Epithelial cell of proximal tubule (primary cell): Measurements from ENCODE around the gene POLD2. TPM values are rescaled to one million over a fixed set of nuclear protein-coding genes. Genes with fewer than 3 reads are reported as not detected.
A peak's percentile ranks its signal among the peaks of the same experiment; 100 is the strongest.
"Not testable (repeated sequence)": the region's sequence is repeated elsewhere in the genome, so short reads cannot be mapped to it uniquely, and the experiment has no call there.

Experiments used
- DNase-seq: peaks from one replicate; pipeline ENCODE4 v3.0.0-alpha.2; 2011; ENCODE audit warnings: low read depth
- H3K4me3 ChIP-seq: 2 replicates; pipeline ENCODE4 v1.5.1; 2011; ENCODE audit warnings: low read depth, mild to moderate bottlenecking, low read length
- total RNA-seq: library from RNA; depleted of rRNA; stranded (reverse); fragments of >200 nt; gene quantifications from 2 replicates; pipeline ENCODE4 v1.2.3, GENCODE V29; 2015
- TF ChIP-seq, protein P1 (sequence below): conservative IDR thresholded peaks from 2 replicates; pipeline ENCODE4 v1.5.1; 2012; ENCODE audit warnings: low read depth, mild to moderate bottlenecking, low read length

POLD2 gene
- total RNA-seq, 1 donor from 2014 or later = 92.7 TPM

DNA sequence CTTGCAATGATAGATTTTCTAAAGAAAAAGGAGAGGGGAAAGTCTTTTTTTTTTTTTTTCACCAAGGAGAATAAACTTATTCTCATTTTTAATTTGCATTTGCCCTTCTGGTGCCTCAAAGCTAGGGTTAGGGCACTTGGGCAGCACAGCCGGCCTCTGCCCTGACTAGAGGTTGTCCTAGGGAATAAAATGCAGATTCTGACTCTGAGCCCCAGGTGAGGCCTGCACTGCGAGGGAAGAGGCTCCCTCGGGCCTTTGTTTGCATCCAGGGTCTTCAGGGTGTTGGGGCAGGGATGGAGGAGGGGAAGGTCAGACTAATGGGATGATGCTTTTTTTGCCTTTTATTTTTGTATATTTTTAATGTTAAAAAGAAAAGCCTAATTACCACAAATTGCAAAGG is 9.9 kb upstream of the POLD2 start:
- TF ChIP-seq, protein P1, sequence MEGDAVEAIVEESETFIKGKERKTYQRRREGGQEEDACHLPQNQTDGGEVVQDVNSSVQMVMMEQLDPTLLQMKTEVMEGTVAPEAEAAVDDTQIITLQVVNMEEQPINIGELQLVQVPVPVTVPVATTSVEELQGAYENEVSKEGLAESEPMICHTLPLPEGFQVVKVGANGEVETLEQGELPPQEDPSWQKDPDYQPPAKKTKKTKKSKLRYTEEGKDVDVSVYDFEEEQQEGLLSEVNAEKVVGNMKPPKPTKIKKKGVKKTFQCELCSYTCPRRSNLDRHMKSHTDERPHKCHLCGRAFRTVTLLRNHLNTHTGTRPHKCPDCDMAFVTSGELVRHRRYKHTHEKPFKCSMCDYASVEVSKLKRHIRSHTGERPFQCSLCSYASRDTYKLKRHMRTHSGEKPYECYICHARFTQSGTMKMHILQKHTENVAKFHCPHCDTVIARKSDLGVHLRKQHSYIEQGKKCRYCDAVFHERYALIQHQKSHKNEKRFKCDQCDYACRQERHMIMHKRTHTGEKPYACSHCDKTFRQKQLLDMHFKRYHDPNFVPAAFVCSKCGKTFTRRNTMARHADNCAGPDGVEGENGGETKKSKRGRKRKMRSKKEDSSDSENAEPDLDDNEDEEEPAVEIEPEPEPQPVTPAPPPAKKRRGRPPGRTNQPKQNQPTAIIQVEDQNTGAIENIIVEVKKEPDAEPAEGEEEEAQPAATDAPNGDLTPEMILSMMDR = no peak
- no peak for DNase-seq
- H3K4me3 ChIP-seq = no peak overlapping the region

DNA sequence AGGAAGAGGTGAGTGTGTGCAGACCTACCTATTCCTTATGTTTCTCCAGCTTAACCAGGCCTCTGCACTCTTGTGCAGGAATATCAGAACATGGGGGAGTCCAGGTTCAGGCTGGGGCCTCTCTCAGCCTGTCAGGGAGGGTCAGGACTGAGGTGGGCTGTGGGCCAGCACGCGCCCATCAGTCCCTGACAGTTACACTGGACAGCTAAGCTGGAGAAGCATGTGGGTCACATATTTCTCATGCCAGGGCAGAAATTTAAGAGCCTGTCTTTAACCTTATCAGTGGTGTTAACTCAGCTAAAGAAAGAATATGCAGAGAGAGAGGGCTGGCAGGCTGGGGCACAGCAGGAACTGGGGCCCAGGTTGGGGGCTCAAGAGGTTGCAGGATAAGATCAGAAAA is 8.7 kb upstream of the POLD2 start:
- no peak for DNase-seq
- TF ChIP-seq, protein P1 = no peak
- H3K4me3 ChIP-seq = no peak overlapping the region

DNA sequence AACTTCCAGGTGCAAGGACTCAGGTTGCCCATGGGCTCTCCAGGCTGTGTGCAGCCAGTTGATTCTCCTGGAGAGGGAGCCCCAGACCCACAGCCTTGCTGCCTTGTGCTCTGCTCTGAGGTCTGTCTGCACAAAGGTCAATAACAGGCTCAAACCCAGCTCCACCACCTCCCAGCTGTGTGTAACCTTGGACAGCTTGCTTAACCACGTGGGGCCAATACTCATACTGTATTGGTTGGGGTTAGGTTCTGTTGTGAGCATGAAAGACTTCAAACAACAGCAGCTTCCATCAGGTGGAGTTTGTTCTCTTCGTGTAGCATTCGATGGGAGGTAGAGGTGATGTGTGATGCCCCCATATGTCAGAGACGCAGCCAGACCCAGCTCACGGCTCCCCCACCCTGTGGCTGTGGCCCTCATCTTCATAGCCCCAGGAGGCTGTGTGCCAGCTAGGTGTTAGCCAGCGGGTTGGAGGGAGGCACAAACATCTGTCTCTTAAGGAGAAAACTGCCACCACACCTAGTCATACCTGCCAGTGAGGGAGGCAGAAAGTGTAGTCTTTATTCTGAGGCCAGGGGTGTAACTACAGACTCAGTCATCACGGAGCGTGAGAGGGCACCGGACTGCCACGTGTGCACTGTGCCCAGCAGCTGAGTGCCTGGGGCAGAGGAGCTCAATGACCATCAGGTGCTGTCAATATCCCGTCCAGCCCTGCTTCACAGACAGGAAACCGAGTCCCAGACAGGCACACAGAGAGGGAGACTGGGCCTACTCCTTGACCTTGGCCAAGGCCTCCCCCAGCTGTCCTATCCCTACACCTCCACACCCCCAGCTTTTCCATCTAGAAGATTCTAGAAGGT is 8.1 kb upstream of the POLD2 start:
- TF ChIP-seq, protein P1 = peak; percentile 71
- no peak for DNase-seq
- H3K4me3 ChIP-seq = no peak overlapping the region

DNA sequence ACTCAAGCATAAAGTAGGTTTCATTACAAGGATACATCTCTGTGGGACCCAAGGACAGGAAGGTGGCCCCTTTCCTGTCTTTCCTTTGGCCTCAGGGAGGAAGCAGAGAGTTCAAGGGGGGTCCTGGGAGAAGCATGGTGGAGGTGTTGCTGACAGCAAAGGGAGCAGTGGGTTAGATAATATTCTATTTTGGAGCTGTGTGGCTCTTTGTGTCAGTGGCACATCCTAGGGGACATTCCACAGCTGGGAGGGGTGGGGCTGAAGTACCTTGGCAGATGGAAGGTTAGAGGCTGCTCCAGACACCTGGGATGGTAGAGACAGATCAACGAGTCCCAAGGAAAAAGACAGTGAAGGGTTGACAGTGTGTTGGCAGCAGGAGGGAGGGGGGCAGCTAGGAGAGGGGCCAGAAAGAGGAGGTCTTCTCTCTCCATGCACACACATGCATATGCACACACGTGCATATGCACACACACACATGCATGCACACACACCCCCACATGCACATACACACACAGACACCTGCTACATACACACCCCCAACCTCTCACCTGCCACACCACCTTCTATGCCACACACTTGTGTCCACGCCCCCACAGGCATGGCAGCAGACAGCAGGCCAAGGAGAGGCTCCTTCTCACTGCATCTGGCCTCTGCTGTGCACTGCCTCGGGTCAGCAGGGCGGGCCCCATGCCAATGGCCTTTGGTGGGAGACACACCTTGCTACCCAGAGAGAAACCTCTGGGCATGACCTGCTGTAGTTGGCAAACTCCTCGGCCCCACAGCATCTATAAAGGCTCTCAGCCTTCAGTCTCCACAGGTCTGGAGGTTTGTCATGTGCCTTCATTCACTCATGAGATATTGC is 5.6 kb upstream of the POLD2 start:
- no peak for DNase-seq
- H3K4me3 ChIP-seq = no peak overlapping the region
- TF ChIP-seq, protein P1 = no peak

DNA sequence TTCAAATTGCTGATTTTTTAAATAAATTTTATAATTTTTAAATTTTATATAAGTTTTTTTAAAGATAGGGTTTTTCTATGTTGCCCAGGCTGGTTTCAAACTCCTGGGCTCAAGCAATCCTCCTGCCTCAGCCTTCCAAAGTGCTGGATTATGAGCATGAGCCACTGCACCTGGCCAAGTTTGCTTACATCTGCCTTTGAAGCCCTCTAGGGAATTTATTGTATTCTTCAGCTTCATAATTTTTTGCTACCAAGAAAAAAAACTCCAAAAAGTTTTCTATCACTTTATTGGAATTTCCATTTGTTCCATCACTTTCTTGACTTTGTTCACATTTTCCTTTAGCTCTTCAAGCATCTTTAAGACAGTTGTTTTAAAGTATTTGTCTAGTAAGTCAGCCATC is 3.8 kb upstream of the POLD2 start:
- TF ChIP-seq, protein P1 = no peak
- H3K4me3 ChIP-seq = no peak overlapping the region
- DNase-seq = no peak

DNA sequence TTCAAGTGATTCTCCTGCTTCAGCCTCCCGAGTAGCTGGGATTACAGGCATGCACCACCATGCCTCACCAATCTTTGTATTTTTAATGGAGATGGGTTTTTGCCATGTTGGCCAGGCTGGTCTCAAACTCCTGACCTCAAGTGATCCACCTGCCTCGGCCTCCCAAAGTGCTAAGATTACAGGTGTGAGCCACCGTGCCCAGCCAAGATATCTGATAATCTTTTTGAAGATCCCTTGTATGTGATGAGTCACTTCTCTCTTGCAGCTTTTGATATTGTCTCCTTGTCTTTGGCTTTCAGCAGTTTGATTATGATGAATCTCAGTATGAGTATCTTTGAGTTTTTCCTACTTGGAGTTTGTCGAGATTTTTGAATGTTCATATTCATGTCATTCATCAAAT is 3.2 kb upstream of the POLD2 start:
- H3K4me3 ChIP-seq, DNase-seq: not testable (repeated sequence)

DNA sequence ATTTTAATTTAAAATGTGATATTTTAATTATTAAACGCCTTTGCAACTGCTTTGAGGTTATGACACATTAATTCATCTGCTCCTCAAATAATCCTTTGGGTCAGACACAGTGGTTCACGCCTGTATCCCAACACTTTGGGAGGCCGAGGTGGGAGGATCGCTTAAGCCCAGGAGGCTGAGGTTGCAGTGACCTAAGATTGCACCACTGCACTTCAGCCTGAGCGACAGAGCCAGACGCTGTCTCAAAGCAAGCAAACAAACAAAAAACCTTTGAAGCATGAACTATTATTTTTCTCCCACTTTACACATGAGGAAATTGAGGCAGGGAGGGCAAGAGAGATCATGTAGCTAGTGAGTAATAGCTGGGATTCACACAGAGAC is 1.5 kb upstream of the POLD2 start:
- TF ChIP-seq, protein P1 = no peak
- no peak for DNase-seq
- H3K4me3 ChIP-seq = no peak overlapping the region
